MCF 10A (cell line): ENCODE results near the gene IFNL4. TPM values are rescaled to one million over a fixed set of nuclear protein-coding genes. Genes with fewer than 3 reads are reported as not detected.

Experiments
- BruUV-seq: library from RNA; stranded (reverse); fragments of 400-500 nt; replicated peaks from 2 replicates; lab custom pipeline; 2021; lab: Mats Ljungman, UMichigan
- CTCF ChIA-PET: fragments of 300-600 bp; sonication (Branson Sonifier 250); formaldehyde crosslinking; extraction: SDS; loops from one replicate; lab custom pipeline; 2021; ENCODE audit warnings: antibody characterized with exemption, inconsistent platforms; lab: Yijun Ruan, JAX
- POLR2A ChIA-PET: fragments of 300-600, 350-650 bp; sonication (Branson Sonifier 250); formaldehyde crosslinking; extraction: SDS; loops from one replicate; lab custom pipeline; 2020; ENCODE audit warnings: antibody characterized with exemption, inconsistent platforms; lab: Yijun Ruan, JAX
- DNase-seq: peaks from one replicate; pipeline ENCODE4 v3.0.0-alpha.2; 2018; ENCODE audit not compliant: unreplicated experiment
- H3K27ac Mint-ChIP-seq: one replicate; pipeline ENCODE4 v1.8.0; 2022; ENCODE audit warnings: mild to moderate bottlenecking, low read depth, mixed read lengths; ENCODE audit not compliant: unreplicated experiment
- H3K27me3 Mint-ChIP-seq: one replicate; pipeline ENCODE4 v1.8.0; 2022; ENCODE audit warnings: mixed read lengths; ENCODE audit not compliant: insufficient read depth, unreplicated experiment
- H3K36me3 Mint-ChIP-seq: one replicate; pipeline ENCODE4 v1.8.0; 2022; ENCODE audit warnings: mild to moderate bottlenecking, moderate library complexity, mixed read lengths; ENCODE audit not compliant: insufficient read depth, unreplicated experiment
- H3K4me1 Mint-ChIP-seq: one replicate; pipeline ENCODE4 v1.8.0; 2022; ENCODE audit warnings: mixed read lengths; ENCODE audit not compliant: insufficient read depth, unreplicated experiment
- H3K4me3 Mint-ChIP-seq: one replicate; pipeline ENCODE4 v1.8.0; 2022; ENCODE audit warnings: mild to moderate bottlenecking, moderate library complexity, mixed read lengths; ENCODE audit not compliant: unreplicated experiment
- H3K9me3 Mint-ChIP-seq: one replicate; pipeline ENCODE4 v1.8.0; 2022; ENCODE audit warnings: mixed read lengths; ENCODE audit not compliant: unreplicated experiment
- intact Hi-C: fragments of 100-400 bp; cut with micrococcal nuclease; formaldehyde crosslinking; loops from 2 replicates; pipeline ENCODE4 v1.14.1; 2022
- total RNA-seq: library from RNA; stranded (reverse); gene quantifications from 2 replicates; pipeline ENCODE4 v1.2.3, GENCODE V29; 2022
- TF ChIP-seq, protein P1 (sequence below): fragments of 200-600 bp; IDR thresholded peaks from one replicate; pipeline ENCODE4 v1.8.0; 2022; ENCODE audit warnings: antibody characterized with exemption, mild to moderate bottlenecking; ENCODE audit not compliant: unreplicated experiment

The IFNL4 gene
- total RNA-seq, 1 experiment from 2014 or later, result not detected

DNA sequence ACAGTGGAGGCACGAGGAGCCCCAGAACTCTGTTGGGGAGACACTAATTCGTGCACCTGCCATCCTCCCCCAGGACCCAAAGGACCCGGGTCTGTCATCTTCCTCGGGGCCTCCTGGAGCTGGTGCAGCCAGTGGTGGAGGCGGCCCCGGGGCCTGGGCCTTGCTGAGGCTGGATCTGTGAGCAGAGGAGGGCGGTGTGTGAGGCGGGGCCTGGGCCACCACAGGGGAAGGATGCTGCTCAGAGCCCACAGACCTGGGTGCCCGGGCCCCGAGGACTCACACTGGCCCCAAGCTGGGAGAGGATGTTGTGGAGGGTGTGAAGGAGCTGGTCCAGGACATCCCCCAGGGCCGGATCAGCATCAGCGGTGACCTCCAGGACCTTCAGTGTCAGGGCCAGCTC, 12.1 kb downstream of the IFNL4 start:
- BruUV-seq, result no TSS peak
- DNase-seq, result no peak
- intact Hi-C loops, result no loop called here
- TF ChIP-seq, protein P1, sequence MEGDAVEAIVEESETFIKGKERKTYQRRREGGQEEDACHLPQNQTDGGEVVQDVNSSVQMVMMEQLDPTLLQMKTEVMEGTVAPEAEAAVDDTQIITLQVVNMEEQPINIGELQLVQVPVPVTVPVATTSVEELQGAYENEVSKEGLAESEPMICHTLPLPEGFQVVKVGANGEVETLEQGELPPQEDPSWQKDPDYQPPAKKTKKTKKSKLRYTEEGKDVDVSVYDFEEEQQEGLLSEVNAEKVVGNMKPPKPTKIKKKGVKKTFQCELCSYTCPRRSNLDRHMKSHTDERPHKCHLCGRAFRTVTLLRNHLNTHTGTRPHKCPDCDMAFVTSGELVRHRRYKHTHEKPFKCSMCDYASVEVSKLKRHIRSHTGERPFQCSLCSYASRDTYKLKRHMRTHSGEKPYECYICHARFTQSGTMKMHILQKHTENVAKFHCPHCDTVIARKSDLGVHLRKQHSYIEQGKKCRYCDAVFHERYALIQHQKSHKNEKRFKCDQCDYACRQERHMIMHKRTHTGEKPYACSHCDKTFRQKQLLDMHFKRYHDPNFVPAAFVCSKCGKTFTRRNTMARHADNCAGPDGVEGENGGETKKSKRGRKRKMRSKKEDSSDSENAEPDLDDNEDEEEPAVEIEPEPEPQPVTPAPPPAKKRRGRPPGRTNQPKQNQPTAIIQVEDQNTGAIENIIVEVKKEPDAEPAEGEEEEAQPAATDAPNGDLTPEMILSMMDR, result no peak
- ChIA-PET CTCF (no interaction called here), POLR2A (no interaction called here)
- Mint-ChIP-seq H3K4me1 (peaks cover 8% of the 10 kb centered on the region), H3K36me3 (no peaks in the 10 kb centered on the region), H3K27ac (no peak overlapping the region), H3K9me3 (no peaks in the 10 kb centered on the region), H3K4me3 (no peak overlapping the region), H3K27me3 (peaks cover 28% of the 10 kb centered on the region)

DNA sequence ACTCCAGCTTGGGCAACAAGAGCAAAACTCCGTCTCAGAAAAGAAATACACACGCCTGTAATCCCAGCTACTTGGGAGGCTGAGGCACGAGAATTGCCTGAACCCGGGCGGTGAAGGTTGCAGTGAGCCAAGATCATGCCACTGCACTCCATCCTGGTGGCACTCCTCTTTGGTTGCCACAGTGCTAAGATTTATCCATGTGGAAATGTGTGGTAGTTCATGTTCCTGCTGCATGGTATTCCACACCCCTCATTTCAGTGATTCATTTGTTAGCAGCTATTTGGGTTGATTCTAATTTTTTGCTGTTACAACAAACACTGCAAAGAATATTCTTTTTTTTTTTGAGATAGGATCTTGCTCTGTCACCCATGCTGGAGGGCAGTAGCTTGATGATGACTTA, 15.9 kb downstream of the IFNL4 start:
- Mint-ChIP-seq H3K4me3 (no peak overlapping the region), H3K4me1 (peaks cover 2% of the 10 kb centered on the region), H3K27ac (no peak overlapping the region), H3K36me3 (no peaks in the 10 kb centered on the region), H3K9me3 (no peaks in the 10 kb centered on the region), H3K27me3 (peaks cover 55% of the 10 kb centered on the region)
- no peak for DNase-seq
- ChIA-PET CTCF (no interaction called here), POLR2A (interaction anchor here (0.7 kb wide), 1 partner anchor 942 kb away, joined by 3 read pairs; no protein-coding TSS in a partner anchor)
- TF ChIP-seq, protein P1, result no peak
- no TSS peak for BruUV-seq
- intact Hi-C loops, result no loop called here

DNA sequence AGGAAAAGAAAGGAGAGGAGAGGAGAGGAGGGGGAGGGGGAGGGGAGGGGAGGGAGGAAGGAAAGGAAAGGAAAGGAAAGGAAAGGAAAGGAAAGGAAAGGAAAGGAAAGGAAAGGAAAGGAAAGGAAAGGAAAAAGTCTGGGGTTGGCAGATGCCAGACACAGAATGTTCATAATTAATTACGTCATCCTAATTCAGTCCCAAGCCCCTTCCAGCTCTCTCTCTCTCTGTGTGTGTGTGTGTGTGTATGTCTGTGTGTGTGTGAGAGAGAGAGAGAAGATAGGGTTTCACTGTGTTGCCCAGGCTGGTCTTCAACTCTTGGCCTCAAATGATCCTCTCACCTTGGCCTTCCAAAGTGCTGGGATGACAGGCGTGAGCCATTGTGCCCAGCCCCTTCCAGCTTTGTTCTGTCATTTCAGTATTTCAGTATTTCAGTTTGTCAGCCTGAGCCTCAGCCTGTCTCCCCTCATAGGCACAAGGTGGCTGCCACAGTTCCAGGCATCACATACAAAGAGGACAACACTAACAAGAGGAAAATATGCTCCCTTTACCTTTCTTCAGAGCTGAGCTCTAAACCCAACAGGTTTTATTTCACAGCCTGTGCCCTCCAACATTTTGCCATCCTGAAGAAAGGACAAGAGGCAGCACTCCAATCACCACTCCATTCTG, 18.4 kb downstream of the IFNL4 start:
- H3K4me1 Mint-ChIP-seq, result no peaks in the 10 kb centered on the region
- no peaks in the 10 kb centered on the region for H3K36me3 Mint-ChIP-seq
- intact Hi-C loops, result no loop called here
- H3K27ac Mint-ChIP-seq, result no peak overlapping the region
- ChIA-PET POLR2A (no interaction called here), CTCF (interaction anchor here (0.6 kb wide), 1 partner anchor 147 kb away, joined by 3 read pairs; no protein-coding TSS in a partner anchor)
- no peaks in the 10 kb centered on the region for H3K9me3 Mint-ChIP-seq
- no peak overlapping the region for H3K4me3 Mint-ChIP-seq
- H3K27me3 Mint-ChIP-seq, result peaks cover 57% of the 10 kb centered on the region
- TF ChIP-seq, protein P1, result no peak
- no TSS peak for BruUV-seq
- DNase-seq, result no peak

DNA sequence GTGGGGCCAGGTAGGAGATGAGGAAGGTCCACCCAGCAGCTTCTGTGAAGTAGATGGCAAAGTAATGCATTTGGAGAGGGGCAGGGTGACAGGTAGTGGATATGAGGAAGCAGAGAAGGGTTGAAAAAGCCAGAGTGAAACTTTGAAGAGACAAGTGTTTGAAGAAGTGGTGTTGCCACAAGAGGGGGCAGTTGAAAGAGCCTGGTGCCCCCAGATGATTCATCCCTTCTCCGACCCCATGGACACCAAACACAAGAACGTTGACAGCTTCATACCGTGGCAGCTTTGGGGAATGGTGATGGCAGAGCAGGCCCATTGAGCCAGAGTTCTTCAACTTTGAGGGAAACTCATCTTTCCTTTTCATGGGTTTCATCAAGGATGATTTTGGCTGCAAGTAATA, 23.7 kb downstream of the IFNL4 start:
- H3K27me3 Mint-ChIP-seq, result peaks cover 66% of the 10 kb centered on the region
- no peak overlapping the region for H3K27ac Mint-ChIP-seq
- H3K4me1 Mint-ChIP-seq, result no peaks in the 10 kb centered on the region
- ChIA-PET POLR2A (no interaction called here), CTCF (no interaction called here)
- TF ChIP-seq, protein P1, result no peak
- no peaks in the 10 kb centered on the region for H3K9me3 Mint-ChIP-seq
- BruUV-seq, result no TSS peak
- H3K4me3 Mint-ChIP-seq, result no peak overlapping the region
- no peaks in the 10 kb centered on the region for H3K36me3 Mint-ChIP-seq
- DNase-seq, result no peak
- intact Hi-C loops, result no loop called here
